Central memory CD8-positive, alpha-beta T cell (primary cell): ENCODE results near the gene POLG2.
"Not testable (repeated sequence)": the region's sequence is repeated elsewhere in the genome, so short reads cannot be mapped to it uniquely, and the experiment has no call there.

Experiments
- ATAC-seq: fragments of 150-1000 bp; cut with Tn5 transposase; replicated peaks from 2 replicates; pipeline ENCODE4 v1.10.0; 2022; ENCODE audit warnings: mild to moderate bottlenecking, moderate FRiP score, moderate number of reproducible peaks; ENCODE audit not compliant: poor library complexity, severe bottlenecking; ENCODE audit errors: extremely low read depth
- DNase-seq, 2 donors: peaks; one replicate each; pipeline ENCODE4 v3.0.0; 2021; ENCODE audit warnings: low spot score in 2 of 2
- H3K27ac Mint-ChIP-seq: one replicate; pipeline ENCODE4 v1.8.0; 2022; ENCODE audit warnings: low read depth, mild to moderate bottlenecking, moderate library complexity, mixed read lengths
- H3K27me3 Mint-ChIP-seq: one replicate; pipeline ENCODE4 v1.8.0; 2022; ENCODE audit warnings: mixed read lengths
- H3K36me3 Mint-ChIP-seq: one replicate; pipeline ENCODE4 v1.8.0; 2022; ENCODE audit warnings: mild to moderate bottlenecking, moderate library complexity, mixed read lengths; ENCODE audit not compliant: insufficient read depth
- H3K4me1 Mint-ChIP-seq: one replicate; pipeline ENCODE4 v1.8.0; 2022; ENCODE audit warnings: mixed read lengths
- H3K4me3 Mint-ChIP-seq: one replicate; pipeline ENCODE4 v1.8.0; 2022; ENCODE audit warnings: mild to moderate bottlenecking, moderate library complexity, mixed read lengths
- H3K9me3 Mint-ChIP-seq: one replicate; pipeline ENCODE4 v1.8.0; 2022; ENCODE audit warnings: mixed read lengths

Gene POLG2

GRCh38 chr17:64466019-64466735 lies 30.7 kb downstream of the POLG2 start:
- peaks cover 21% of the 10 kb centered on the region for H3K27me3 Mint-ChIP-seq
- ATAC-seq, result no peak
- no peak overlapping the region for H3K27ac Mint-ChIP-seq
- H3K4me1 Mint-ChIP-seq, result no peaks in the 10 kb centered on the region
- H3K9me3 Mint-ChIP-seq, result no peaks in the 10 kb centered on the region
- no peak for DNase-seq
- no peak overlapping the region for H3K4me3 Mint-ChIP-seq
- peaks cover 2% of the 10 kb centered on the region for H3K36me3 Mint-ChIP-seq

DNA sequence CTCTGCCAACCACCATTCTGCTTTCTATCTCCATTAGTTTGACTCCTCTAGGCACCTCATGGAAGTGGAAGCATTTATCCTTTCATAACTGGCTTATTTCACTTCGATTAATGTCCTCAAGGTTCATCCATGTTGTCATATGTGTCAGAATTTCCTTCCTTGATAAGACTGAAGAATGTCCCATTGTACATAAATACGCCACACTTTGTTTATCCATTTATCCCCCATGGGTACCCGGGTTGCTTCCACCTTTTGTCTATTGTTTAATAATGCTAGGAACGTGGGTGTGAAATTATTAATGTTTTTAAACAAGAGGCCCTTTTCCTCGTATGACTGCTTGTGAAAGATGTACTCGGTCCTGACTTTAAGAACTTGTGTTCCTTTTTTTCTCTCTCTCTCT lies 35.1 kb downstream of the POLG2 start:
- H3K9me3 Mint-ChIP-seq, result no peaks in the 10 kb centered on the region
- no peaks in the 10 kb centered on the region for H3K4me1 Mint-ChIP-seq
- no peak overlapping the region for H3K27ac Mint-ChIP-seq
- peaks cover 15% of the 10 kb centered on the region for H3K27me3 Mint-ChIP-seq
- ATAC-seq (no peak), DNase-seq (no peak)
- no peaks in the 10 kb centered on the region for H3K36me3 Mint-ChIP-seq
- H3K4me3 Mint-ChIP-seq, result no peak overlapping the region

- ATAC-seq (no peak), DNase-seq (no peak)
- H3K4me1 Mint-ChIP-seq, result peaks cover 6% of the 10 kb centered on the region
- no peaks in the 10 kb centered on the region for H3K36me3 Mint-ChIP-seq
- no peak overlapping the region for H3K27ac Mint-ChIP-seq
- H3K27me3 Mint-ChIP-seq, result peaks cover 7% of the 10 kb centered on the region
- H3K9me3 Mint-ChIP-seq, result no peaks in the 10 kb centered on the region
- H3K4me3 Mint-ChIP-seq, result no peak overlapping the region
These were observed 35.9 kb downstream of the POLG2 start for GRCh38 chr17:64460955-64461354.

- not testable (repeated sequence) for DNase-seq, ATAC-seq, H3K36me3 Mint-ChIP-seq, H3K27me3 Mint-ChIP-seq, H3K4me3 Mint-ChIP-seq, H3K4me1 Mint-ChIP-seq, H3K27ac Mint-ChIP-seq, H3K9me3 Mint-ChIP-seq
These were observed 37.0 kb downstream of the POLG2 start for GRCh38 chr17:64459818-64460217.

- H3K27me3 Mint-ChIP-seq, result no peaks in the 10 kb centered on the region
- no peaks in the 10 kb centered on the region for H3K36me3 Mint-ChIP-seq
- no peaks in the 10 kb centered on the region for H3K9me3 Mint-ChIP-seq
- no peak overlapping the region for H3K4me3 Mint-ChIP-seq
- ATAC-seq, result no peak
- H3K4me1 Mint-ChIP-seq, result peaks cover 9% of the 10 kb centered on the region
- DNase-seq, result no peak
- no peak overlapping the region for H3K27ac Mint-ChIP-seq
These were observed 37.5 kb downstream of the POLG2 start for GRCh38 chr17:64459284-64459747.

DNA sequence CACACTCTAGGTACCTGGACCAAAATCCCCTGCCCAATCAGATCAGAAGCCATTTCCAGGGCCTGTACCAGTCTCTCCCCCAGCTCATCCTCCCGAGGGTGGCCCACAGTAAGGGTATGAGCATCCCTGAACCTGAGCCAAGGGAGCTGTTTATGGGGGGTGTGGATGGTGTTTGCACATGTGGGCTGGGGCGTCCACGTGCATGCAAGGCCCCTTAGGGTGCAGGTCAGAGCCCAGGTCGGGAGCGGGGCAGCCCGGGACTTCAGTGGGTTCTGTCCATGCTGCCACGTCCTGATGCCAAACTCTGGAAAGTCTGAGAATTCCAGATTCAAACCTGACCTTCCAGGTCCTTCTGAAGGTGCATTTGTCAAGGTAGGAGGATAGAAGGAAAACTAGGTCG lies 38.1 kb downstream of the POLG2 start:
- DNase-seq (no peak), ATAC-seq (no peak)
- no peaks in the 10 kb centered on the region for H3K36me3 Mint-ChIP-seq
- no peak overlapping the region for H3K4me3 Mint-ChIP-seq
- H3K9me3 Mint-ChIP-seq, result no peaks in the 10 kb centered on the region
- H3K4me1 Mint-ChIP-seq, result peaks cover 9% of the 10 kb centered on the region
- H3K27me3 Mint-ChIP-seq, result no peaks in the 10 kb centered on the region
- no peak overlapping the region for H3K27ac Mint-ChIP-seq

- ATAC-seq (no peak), DNase-seq (no peak)
- Mint-ChIP-seq H3K27ac (no peak overlapping the region), H3K4me1 (peaks cover 9% of the 10 kb centered on the region), H3K36me3 (no peaks in the 10 kb centered on the region), H3K27me3 (no peaks in the 10 kb centered on the region), H3K4me3 (no peak overlapping the region), H3K9me3 (no peaks in the 10 kb centered on the region)
These were observed 39.7 kb downstream of the POLG2 start for GRCh38 chr17:64457156-64457555.

GRCh38 chr17:64455993-64456885 lies 40.6 kb downstream of the POLG2 start:
- no peaks in the 10 kb centered on the region for H3K27me3 Mint-ChIP-seq
- H3K4me1 Mint-ChIP-seq, result peaks cover 9% of the 10 kb centered on the region
- no peaks in the 10 kb centered on the region for H3K36me3 Mint-ChIP-seq
- peak overlapping the region; percentile 29 for H3K27ac Mint-ChIP-seq
- no peaks in the 10 kb centered on the region for H3K9me3 Mint-ChIP-seq
- peak overlapping the region; percentile 8 for H3K4me3 Mint-ChIP-seq
- DNase-seq, result no peak
- ATAC-seq, result peak; percentile 58

DNA sequence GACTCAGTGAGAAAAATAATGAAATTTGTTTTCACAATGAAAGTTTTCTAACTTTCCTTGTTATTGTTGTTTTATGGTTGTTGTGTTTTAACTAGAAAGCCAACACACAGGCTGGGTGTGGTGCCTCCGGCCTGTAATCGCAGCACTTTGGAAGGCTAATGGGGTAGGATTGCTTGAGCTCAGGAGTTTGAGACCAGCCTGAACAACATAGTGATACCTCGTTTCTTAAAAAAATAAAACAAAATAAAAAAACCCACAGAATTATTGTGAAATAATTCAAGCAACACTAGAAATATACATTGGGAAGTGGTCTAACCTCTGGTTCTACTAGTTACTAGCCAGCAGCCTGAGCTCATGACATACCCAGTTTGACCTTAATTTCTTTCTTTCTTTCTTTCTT lies 47.3 kb downstream of the POLG2 start:
- ATAC-seq, result no peak
- Mint-ChIP-seq H3K36me3 (no peaks in the 10 kb centered on the region), H3K27ac (peak overlapping the region; percentile 51), H3K27me3 (no peaks in the 10 kb centered on the region), H3K4me1 (no peaks in the 10 kb centered on the region), H3K4me3 (no peak overlapping the region), H3K9me3 (no peaks in the 10 kb centered on the region)
- DNase-seq, result no peak

GRCh38 chr17:64448665-64449512 lies 48.0 kb downstream of the POLG2 start, which contains the start of gene MILR1:
Gene MILR1 (plus strand): TSS chr17:64449115. CDS start chr17:64449169, 54 bp downstream.
- H3K4me3 Mint-ChIP-seq, result no peak within 1 kb of the TSS
- no peaks in the 10 kb centered on the region for H3K27me3 Mint-ChIP-seq
- peak within 1 kb of the TSS; percentile 51 for H3K27ac Mint-ChIP-seq
- ATAC-seq (peak; percentile 43), DNase-seq (no peak)
- H3K9me3 Mint-ChIP-seq, result no peaks in the 10 kb centered on the region
- H3K36me3 Mint-ChIP-seq, result no peaks in the 10 kb centered on the region
- no peaks in the 10 kb centered on the region for H3K4me1 Mint-ChIP-seq

DNA sequence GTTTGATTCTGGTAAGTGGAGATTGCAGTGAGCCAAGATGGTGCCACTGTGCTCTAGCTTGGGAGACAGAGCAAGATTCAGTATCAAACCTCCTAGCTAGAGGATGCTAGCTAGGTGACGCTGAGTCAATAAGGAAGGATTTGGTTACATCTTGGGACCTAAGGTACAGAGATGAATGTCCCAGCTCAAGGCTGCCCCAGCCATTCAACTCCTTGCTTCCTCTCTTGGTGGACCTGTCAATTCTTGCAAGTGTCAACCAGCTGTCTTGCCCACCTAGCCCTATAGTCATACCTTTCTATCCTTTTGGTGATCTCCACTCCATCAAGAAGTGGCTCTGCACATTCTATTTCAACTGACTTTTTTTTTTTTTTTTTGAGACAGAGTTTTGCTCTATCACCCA lies 49.3 kb downstream of the POLG2 start:
- H3K27me3 Mint-ChIP-seq, result no peaks in the 10 kb centered on the region
- no peak overlapping the region for H3K27ac Mint-ChIP-seq
- no peak overlapping the region for H3K4me3 Mint-ChIP-seq
- H3K4me1 Mint-ChIP-seq, result peaks cover 3% of the 10 kb centered on the region
- ATAC-seq (no peak), DNase-seq (no peak)
- no peaks in the 10 kb centered on the region for H3K9me3 Mint-ChIP-seq
- no peaks in the 10 kb centered on the region for H3K36me3 Mint-ChIP-seq

- Mint-ChIP-seq H3K9me3 (peaks cover 11% of the 10 kb centered on the region), H3K36me3 (no peaks in the 10 kb centered on the region), H3K4me3 (no peak overlapping the region), H3K27ac (no peak overlapping the region), H3K27me3 (no peaks in the 10 kb centered on the region), H3K4me1 (peaks cover 10% of the 10 kb centered on the region)
- ATAC-seq (no peak), DNase-seq (no peak)
These were observed 53.6 kb downstream of the POLG2 start for GRCh38 chr17:64443086-64443760.
